HG03025 (cell line): ENCODE measurements around the gene TMEM272.

ENCODE experiments used
- ATAC-seq: cut with Tn5 transposase; IDR thresholded peaks from one replicate; pipeline ENCODE4 v1.9.1; 2021; ENCODE audit warnings: mild to moderate bottlenecking, moderate library complexity; ENCODE audit not compliant: unreplicated experiment, low FRiP score

The TMEM272 gene

GRCh38 chr13:51856027-51856736, 11.2 kb upstream of the TMEM272 start:
- no peak for ATAC-seq

GRCh38 chr13:51849145-51850101, 4.4 kb upstream of the TMEM272 start:
- ATAC-seq, result no peak

GRCh38 chr13:51848674-51849073, 3.7 kb upstream of the TMEM272 start:
- ATAC-seq, result no peak

- no peak for ATAC-seq
These were observed 1.8 kb upstream of the TMEM272 start for GRCh38 chr13:51846756-51847155.

GRCh38 chr13:51845574-51846318, 769 bp upstream of the TMEM272 start:
- no peak for ATAC-seq

- no peak for ATAC-seq
These were observed 1.4 kb downstream of the TMEM272 start for GRCh38 chr13:51843529-51843928.

GRCh38 chr13:51841732-51842131, 3.2 kb downstream of the TMEM272 start:
- no peak for ATAC-seq

- no peak for ATAC-seq
These were observed 4.1 kb downstream of the TMEM272 start for GRCh38 chr13:51840917-51841316.

- ATAC-seq, result no peak
These were observed 5.1 kb downstream of the TMEM272 start for GRCh38 chr13:51839711-51840540.

- no peak for ATAC-seq
These were observed 6.6 kb downstream of the TMEM272 start for GRCh38 chr13:51838240-51838846.

GRCh38 chr13:51837016-51837415, 8.0 kb downstream of the TMEM272 start:
- ATAC-seq, result no peak

GRCh38 chr13:51834581-51835171, 10.3 kb downstream of the TMEM272 start:
- no peak for ATAC-seq

- no peak for ATAC-seq
These were observed 11.0 kb downstream of the TMEM272 start for GRCh38 chr13:51833980-51834379.

GRCh38 chr13:51832471-51833152, 12.4 kb downstream of the TMEM272 start:
- ATAC-seq, result no peak

GRCh38 chr13:51831519-51831918, 13.5 kb downstream of the TMEM272 start:
- ATAC-seq, result no peak

GRCh38 chr13:51829568-51829899, 15.4 kb downstream of the TMEM272 start:
- no peak for ATAC-seq

GRCh38 chr13:51828730-51829567, 16.0 kb downstream of the TMEM272 start:
- no peak for ATAC-seq

- ATAC-seq, result no peak
These were observed 17.7 kb downstream of the TMEM272 start for GRCh38 chr13:51827254-51827653.
